HG02943 (cell line): ENCODE measurements around the gene ARHGEF2.
A peak's percentile ranks its signal among the peaks of the same experiment; 100 is the strongest.

ENCODE experiments used
- ATAC-seq: cut with Tn5 transposase; IDR thresholded peaks from one replicate; pipeline ENCODE4 v1.9.1; 2021; ENCODE audit warnings: mild to moderate bottlenecking, low read depth, moderate library complexity; ENCODE audit not compliant: unreplicated experiment

Gene ARHGEF2

GRCh38 chr1:155978325-155978972 is at the start of gene ARHGEF2:
Gene ARHGEF2 (minus strand): TSS chr1:155978547. CDS start chr1:155978427, 120 bp downstream.
- no peak for ATAC-seq

- ATAC-seq, result no peak
Measured at GRCh38 chr1:156026588-156026987, 48.2 kb upstream of the ARHGEF2 start.

DNA sequence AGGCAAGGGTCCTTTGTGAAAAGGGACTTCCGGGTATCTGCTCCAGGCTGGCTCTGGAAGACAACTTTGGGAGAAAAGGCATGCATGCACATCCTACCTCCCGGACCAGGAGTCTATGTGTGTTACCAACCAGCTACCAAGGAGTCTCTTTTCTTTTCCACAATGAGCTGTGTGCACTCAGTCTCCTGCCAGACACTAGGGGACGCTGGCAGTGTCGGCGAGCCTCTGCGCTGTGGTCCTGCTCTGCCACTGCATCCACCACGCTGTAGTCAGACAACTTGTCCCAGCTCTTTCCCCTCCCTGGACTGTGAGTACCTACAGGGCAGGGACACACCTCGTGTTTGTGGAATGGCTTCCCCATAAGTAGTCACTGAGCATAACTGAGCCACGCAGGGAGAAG is 47.5 kb upstream of the ARHGEF2 start:
- no peak for ATAC-seq

DNA sequence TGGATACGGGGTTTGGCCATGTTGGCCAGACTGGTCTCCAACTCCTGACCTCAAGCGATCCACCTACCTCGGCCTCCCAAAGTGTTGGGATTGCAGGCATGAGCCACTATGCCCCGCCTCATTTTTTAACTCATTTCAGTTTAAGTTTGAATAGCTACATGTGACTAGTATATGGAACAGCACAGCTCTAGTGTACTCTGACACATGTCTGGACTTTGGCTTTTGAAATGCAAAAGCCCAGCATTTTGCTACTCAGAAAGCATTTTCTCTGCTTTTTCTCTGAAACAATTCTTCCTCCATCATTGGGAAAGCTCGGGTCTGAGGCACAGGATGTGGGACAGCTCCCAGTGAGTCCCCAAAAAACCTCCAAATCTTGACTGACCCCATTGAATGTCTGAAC is 46.5 kb upstream of the ARHGEF2 start:
- no peak for ATAC-seq

DNA sequence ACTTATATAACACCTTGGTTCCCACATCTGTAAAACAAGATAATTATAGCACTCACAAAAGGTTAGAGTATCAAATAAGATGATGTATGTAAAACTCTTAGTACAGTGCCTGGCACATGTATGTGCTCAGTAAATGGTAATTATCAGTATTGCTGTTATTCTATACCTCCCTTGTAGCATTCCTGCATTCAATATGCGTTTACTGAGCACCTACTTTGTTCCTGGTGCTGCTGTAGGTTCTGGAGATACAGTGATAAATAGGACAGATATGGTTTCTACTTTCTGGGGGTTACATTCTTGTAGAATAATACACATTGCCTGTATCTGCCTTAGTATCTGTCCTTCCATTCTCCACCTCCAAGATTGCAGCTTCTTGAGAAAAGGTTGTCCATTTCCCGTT is 43.6 kb upstream of the ARHGEF2 start:
- ATAC-seq, result no peak

DNA sequence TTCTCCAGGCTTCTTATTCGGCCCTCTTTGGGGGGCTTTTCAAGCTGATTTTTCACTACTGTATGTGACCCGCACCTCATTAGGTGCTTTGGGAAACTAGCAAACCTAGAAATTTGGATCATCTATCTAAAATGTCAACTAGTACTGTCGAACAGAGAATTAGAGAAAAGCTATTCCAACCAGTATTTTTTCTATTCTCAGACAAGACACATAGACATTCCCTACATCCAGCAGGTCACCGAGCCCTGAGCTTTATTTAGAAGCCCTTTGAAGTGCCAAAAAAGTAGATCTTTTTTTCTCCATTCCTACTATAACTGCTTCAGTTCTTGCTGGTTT is 42.7 kb upstream of the ARHGEF2 start:
- ATAC-seq, result no peak

- peak; percentile 95 for ATAC-seq
Measured at GRCh38 chr1:156020293-156021092, 42.1 kb upstream of the ARHGEF2 start, which contains the start of gene SSR2. Gene SSR2 (minus strand): TSS chr1:156020951. CDS start chr1:156020167, 784 bp downstream.

GRCh38 chr1:156019946-156020292 is 41.6 kb upstream of the ARHGEF2 start:
- ATAC-seq, result no peak

GRCh38 chr1:156014829-156015228 is 36.5 kb upstream of the ARHGEF2 start:
- no peak for ATAC-seq

GRCh38 chr1:156012051-156012817 is 33.9 kb upstream of the ARHGEF2 start:
- peak; percentile 70 for ATAC-seq

DNA sequence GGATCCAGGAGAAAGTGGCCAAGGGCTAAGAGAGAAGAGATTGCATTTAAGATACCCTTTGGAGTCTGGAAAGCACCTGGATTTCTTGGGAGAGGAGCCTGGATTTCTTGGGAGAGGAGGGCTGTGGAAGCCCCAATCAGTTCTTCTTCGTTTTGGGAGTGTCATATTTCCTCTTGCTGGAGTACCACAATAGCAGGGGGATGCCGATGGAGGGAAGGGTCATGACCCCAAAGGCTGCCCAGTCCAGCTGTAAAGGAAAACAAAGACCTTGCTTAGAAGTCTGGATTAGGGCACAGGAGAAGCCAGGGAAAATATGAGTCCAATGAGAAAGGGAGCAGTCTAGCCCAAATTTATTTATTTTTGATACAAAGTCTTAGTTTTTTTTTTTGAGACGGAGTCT is 31.1 kb upstream of the ARHGEF2 start:
- no peak for ATAC-seq

- ATAC-seq, result no peak
Measured at GRCh38 chr1:156006666-156007376, 28.5 kb upstream of the ARHGEF2 start.

- ATAC-seq, result no peak
Measured at GRCh38 chr1:156004843-156005584, 26.7 kb upstream of the ARHGEF2 start.

GRCh38 chr1:156003923-156004188 is 25.5 kb upstream of the ARHGEF2 start:
- no peak for ATAC-seq

GRCh38 chr1:156002188-156002911 is 24.0 kb upstream of the ARHGEF2 start:
- no peak for ATAC-seq

DNA sequence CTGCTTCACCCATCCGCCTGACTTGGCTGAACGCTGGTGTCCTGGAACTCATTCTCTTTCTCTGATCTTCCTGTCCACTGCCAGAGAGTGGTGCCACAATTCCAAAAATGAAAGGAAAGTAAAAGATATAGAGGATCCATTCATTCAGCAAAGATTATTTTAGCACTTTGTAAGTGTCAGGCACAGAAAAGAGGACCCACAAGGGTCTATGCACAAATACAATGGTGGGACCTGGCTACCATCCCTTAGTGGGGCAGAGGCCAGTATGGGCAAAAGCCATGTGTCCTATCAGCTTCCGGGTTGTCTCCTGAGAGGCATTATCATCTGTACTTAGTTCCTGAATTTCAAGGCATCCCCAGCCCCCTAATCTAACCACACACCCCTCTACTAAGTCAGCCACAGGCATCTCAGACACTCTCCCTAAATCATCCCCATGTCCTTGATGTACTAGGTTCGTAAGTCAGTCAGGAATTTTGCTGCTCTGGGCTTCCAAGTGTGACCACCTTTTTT is 23.4 kb upstream of the ARHGEF2 start:
- no peak for ATAC-seq

GRCh38 chr1:156001021-156001661 is 22.8 kb upstream of the ARHGEF2 start:
- no peak for ATAC-seq

DNA sequence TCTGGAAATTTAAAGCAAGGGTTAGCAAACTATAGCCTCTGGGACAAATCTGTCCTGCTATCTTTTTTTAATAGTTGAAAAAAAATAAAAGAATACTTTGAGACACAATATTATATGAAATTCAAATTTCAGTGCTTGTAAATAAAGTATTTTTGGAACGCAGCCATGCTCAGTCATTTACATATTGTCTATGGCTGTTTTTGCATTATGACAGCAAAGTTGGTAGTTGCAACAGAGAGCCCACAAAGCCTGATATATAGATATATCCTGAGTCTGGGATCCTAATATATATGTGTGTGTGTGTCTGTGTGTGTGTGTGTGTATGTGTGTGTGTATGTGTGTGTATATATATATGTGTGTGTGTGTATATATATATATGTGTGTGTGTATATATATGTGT is 21.6 kb upstream of the ARHGEF2 start:
- ATAC-seq, result no peak

- no peak for ATAC-seq
Measured at GRCh38 chr1:155996166-155996565, 17.8 kb upstream of the ARHGEF2 start.
